HEK293 (cell line): ENCODE measurements around the gene FERD3L.

ENCODE experiments used
- KLF9 ChIP-seq: fragments of 450-650 bp; formaldehyde crosslinking; IDR thresholded peaks from 2 replicates; pipeline ENCODE4 v1.5.1; 2016; ENCODE audit warnings: missing biosample characterization, missing genetic modification characterization, low read depth
- ZNF311 ChIP-seq: fragments of 450-650 bp; formaldehyde crosslinking; IDR thresholded peaks from 2 replicates; pipeline ENCODE4 v1.5.1; 2017; ENCODE audit warnings: missing biosample characterization, missing genetic modification characterization, borderline replicate concordance
- ZNF571 ChIP-seq: fragments of 450-650 bp; formaldehyde crosslinking; IDR thresholded peaks from 2 replicates; pipeline ENCODE4 v1.5.0; 2017; ENCODE audit warnings: missing biosample characterization, missing genetic modification characterization
- TF ChIP-seq, protein P1 (sequence below): fragments of 450-650 bp; formaldehyde crosslinking; IDR thresholded peaks from 2 replicates; pipeline ENCODE4 v1.5.1; 2016; ENCODE audit warnings: missing biosample characterization, missing genetic modification characterization
- TF ChIP-seq, protein P2 (sequence below): fragments of 450-650 bp; IDR thresholded peaks from 2 replicates; pipeline ENCODE4 v1.5.1; 2018; ENCODE audit warnings: missing biosample characterization, mild to moderate bottlenecking, missing genetic modification characterization

DNA sequence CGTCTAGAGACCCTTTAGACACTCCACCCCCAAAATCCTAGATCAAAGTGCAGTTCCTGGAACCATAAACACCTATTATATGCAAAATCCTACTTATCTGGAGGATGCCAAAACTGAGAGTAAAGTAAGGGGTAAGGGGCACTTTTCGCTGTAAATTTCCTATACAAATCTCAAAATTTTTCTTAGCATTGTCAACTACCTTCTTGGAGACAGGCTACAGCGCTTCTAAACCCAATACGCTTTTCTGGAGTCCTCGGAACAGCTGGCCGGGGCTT lies 38.2 kb downstream of the FERD3L start:
- TF ChIP-seq KLF9 (tag by site-specific recombination), result no peak
- TF ChIP-seq ZNF571 (tag by site-specific recombination), result no peak
- no peak for TF ChIP-seq ZNF311 (tag by site-specific recombination)
- TF ChIP-seq, protein P1, sequence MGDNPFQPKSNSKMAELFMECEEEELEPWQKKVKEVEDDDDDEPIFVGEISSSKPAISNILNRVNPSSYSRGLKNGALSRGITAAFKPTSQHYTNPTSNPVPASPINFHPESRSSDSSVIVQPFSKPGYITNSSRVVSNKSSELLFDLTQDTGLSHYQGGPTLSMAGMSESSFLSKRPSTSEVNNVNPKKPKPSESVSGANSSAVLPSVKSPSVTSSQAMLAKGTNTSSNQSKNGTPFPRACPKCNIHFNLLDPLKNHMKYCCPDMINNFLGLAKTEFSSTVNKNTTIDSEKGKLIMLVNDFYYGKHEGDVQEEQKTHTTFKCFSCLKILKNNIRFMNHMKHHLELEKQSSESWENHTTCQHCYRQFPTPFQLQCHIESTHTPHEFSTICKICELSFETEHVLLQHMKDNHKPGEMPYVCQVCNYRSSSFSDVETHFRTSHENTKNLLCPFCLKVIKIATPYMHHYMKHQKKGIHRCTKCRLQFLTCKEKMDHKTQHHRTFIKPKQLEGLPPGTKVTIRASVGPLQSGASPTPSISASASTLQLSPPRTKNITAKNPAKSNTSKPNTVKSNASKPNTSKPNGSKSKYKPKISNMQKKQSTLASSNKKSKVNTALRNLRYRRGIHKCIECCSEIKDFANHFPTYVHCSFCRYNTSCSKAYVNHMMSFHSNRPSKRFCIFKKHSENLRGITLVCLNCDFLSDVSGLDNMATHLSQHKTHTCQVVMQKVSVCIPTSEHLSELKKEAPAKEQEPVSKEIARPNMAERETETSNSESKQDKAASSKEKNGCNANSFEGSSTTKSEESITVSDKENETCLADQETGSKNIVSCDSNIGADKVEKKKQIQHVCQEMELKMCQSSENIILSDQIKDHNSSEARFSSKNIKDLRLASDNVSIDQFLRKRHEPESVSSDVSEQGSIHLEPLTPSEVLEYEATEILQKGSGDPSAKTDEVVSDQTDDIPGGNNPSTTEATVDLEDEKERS, result no peak
- TF ChIP-seq, protein P2, sequence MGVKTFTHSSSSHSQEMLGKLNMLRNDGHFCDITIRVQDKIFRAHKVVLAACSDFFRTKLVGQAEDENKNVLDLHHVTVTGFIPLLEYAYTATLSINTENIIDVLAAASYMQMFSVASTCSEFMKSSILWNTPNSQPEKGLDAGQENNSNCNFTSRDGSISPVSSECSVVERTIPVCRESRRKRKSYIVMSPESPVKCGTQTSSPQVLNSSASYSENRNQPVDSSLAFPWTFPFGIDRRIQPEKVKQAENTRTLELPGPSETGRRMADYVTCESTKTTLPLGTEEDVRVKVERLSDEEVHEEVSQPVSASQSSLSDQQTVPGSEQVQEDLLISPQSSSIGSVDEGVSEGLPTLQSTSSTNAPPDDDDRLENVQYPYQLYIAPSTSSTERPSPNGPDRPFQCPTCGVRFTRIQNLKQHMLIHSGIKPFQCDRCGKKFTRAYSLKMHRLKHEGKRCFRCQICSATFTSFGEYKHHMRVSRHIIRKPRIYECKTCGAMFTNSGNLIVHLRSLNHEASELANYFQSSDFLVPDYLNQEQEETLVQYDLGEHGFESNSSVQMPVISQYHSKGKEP (tag by site-specific recombination), result no peak
